HG03378 (cell line): Measurements from ENCODE around the gene CA9.
A peak's percentile ranks its signal among the peaks of the same experiment; 100 is the strongest.

Experiments used
- ATAC-seq: cut with Tn5 transposase; IDR thresholded peaks from one replicate; pipeline ENCODE4 v1.9.1; 2021; ENCODE audit warnings: mild to moderate bottlenecking, moderate library complexity; ENCODE audit not compliant: unreplicated experiment

The CA9 gene

DNA sequence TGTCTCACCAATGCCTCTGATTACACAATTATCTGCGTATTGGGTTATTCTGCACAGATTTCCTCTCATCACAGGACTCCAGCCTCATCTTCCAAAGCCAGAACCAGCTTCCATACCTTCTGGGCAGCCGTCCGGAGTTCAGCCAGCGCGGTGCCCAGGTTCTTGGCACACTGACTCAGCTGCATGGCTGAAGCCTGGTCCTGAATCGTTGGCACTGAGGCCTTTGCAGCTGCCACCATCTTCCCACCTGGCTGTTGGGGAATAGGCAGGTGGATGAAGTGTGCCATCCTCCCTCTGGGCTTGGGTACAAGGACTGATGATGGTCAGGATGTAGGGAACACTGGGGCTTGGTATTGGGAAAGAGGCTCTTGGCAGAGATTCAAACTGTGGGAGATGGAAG, 40.4 kb downstream of the CA9 start:
- no peak for ATAC-seq

DNA sequence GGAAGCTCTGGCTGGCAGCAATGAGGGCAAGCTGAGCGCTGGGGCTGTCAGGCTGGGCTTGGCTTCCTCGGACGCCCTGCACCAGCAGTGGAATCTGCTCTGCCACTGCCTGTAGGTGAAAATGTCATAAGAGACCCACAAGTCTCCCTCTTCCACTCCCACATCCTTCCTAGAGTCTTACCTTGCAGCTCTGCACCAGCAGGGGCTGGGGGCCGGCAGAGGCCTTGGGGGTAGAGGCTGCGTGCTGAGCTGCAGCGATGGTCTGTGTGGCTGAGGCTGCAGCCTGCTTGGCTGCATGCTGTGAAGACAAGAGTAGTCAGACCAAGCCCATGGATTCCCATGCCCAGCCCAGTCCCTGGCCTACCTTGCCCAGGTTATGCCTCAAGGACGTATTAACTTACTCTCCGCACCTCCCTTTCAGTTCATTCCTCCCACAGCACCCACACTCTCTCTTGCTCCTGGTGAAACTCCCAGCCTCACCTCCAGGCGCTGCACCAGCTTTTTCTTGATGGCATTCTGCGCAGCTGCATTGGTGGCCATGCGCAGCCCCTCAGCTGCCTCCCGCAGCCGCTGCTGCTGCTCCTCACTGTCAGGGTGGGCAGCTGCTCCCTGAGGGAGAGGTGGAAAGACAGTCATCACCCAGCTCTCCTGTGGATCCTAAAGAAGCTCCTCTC, 41.0 kb downstream of the CA9 start:
- ATAC-seq, result no peak

DNA sequence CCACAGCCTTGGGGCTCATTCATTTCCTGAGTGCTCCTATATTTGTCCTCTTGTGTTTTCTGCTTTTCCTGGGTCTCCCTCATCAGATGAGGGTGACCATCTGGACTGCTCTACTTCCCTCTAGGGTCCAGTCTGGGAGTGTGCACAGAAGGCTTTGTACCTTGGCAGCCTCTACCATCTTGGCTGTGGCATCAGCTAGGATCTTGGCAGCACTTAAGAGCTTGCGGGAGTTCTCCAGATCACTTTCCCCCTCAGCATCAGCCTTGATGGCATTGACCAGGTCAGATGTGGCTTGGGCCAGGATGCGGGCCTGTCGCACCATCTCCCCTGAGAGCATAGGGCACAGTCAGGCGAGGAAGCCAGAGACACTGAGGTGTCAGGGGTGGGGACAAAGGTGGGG, 42.5 kb downstream of the CA9 start:
- no peak for ATAC-seq

DNA sequence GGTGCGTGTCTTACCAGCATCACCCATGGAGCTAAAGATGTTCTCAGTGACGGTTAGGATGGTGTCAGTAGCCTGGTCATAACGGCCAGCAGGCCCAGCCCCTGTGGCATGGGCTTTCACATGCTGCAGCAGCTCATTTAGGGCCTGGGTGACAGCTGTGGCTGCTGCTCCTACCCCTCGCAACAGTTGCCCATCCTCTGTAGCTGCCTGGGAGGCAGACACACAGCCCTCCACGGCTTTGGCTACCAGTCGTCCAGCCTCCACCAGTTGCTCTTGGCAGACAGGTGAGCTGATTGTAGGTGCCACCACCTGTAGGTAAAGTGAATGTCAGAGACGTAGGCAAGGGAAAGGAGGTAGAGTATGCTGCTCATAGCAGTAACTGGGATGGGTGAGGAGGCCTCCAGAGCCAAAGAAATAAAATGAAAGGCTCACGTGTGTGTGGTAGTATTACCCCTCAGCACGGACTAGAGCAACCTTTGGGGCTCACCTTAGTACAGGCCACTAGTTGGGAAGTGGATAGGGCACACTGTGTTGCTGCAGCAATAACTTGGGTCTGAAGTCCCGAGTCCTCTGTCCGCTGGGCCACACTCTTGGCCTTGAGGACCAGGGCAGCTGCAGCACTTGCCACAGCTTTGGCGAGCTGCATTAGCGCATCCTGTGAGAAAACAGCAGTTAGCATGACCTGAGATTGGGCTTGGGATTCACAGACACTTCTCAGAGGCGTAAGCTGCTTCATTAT, 43.6 kb downstream of the CA9 start:
- no peak for ATAC-seq

DNA sequence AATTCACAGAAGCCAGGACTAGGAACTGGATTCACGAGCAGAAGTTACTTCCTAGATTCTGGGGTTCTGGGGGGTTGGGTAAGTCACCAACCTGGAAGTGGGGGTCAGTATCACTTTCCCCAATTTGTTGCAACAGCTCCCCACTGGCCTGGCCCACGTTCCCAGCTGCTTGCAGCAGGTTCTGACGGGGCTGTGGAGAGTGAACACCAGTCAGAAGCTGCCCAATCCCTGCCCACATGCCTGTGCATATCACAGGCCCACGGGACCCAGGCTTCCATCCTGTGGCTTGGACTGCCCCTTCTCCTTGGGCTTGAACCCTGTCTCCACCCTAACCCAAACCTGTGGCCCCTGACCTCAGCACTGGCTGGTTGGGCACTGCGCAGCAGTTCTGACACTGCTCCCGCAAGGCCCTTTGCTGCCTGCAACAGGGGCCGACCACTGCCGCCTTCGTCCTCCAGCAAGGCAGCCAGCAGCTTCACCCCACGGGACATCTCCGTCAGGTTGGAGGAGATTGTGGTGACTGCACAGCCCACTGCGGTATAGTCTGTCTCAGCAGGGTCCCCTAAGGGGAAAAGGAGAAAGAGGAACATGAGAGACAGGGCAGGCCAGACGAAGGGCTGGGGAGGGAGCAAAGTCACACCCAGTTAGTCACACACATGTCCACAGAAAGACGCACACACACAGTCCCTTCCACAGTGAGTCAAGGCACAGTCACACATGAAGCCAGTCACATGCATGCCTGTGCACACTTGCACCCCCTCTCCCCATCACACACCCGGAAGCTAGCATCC, 45.2 kb downstream of the CA9 start:
- ATAC-seq, result no peak

DNA sequence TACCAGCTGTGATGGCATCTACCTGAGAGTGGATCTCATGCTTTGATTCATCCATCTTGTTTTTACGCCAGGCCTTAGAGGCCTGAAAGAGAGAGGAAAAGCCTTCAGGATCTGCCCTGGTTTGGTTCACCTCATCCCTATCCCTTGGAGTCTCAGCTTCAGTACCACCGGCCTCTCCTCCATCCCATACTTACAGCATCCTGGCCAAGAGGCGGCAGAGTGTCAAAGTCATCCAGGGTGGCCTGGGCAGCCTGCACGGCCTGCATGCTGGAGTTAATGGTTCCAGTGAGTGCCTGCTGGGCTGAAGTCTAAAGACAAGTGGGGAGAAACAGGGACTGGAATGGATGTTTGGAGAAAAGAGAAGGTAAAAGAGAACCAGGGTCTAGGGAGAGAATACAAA, 45.8 kb downstream of the CA9 start:
- ATAC-seq, result no peak

DNA sequence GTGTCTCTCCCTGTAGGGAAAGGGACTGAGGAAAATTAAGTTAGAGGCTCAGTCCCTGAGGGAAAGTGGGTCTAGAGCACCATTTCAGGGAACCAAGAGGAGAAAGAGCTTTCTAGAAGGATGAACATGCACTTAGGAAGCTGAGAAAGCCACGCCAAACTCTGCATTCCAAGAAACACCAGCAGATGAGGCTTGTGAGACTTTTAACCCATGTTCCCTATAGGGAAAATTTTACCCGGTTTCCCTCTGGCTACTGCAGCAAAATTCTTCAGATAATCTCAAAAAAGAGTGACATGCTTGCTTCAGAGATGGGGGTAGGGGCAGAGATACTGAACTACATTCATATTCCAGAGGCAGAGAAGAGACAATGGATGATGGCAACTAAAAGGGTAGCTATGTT, 49.7 kb downstream of the CA9 start:
- ATAC-seq, result no peak

DNA sequence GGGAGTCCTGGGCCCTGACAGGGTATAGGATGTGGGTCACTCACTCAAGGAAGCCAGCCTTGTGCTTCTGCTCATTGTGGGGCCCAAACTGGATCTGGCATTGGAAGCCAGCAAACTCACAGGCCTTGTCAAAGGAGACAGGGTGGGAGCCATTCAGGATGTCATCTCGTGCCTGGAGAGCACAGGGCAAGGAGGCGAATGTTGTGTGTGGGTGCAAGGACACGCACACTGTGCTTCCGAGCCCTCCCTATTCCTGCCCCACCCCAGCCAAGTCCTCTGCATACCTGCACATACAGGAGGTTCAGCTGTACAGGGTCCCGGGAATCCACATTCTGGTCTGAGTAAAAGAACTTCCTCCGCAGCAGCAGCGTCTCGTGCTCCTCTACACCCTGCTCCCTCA, 50.2 kb downstream of the CA9 start:
- ATAC-seq, result no peak

DNA sequence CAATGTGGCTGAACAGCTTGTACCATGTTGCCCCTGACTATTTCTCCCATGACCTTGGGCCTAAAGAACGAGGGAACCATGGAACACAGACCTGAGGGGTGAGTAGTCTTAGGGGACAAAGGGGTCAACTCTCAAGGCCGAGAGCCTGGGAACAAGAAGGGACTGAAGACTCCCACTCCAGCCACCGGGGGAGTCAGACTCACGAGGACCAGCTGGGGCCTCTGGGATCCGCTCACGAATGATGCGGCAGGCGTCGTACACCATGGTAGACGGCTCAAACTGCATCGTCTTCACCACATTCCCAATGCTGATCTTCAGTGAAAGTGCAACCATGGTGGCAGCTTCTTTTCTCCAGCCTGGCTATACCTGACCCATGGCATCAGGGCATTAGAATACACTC, 51.6 kb downstream of the CA9 start:
- no peak for ATAC-seq

DNA sequence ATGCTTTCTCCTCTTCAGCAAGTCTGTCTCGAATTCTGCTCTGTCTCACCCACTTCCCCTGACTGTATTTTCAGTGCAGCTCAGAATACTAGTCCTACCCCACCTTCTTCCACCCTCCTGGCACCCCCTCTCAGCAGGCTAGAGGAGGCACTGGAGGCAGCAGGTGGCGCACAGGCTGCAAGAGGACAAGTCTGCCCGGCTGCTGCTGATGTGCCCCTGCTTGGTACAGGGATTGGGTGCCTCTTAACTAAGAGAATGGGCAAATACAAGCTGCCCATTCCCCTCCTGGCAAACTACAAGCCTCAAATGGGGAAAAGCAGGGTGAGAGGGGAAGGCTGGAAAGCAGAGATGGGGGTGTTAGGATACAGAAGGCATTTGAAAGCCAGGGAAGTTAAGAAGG, 53.2 kb downstream of the CA9 start:
- ATAC-seq, result no peak

DNA sequence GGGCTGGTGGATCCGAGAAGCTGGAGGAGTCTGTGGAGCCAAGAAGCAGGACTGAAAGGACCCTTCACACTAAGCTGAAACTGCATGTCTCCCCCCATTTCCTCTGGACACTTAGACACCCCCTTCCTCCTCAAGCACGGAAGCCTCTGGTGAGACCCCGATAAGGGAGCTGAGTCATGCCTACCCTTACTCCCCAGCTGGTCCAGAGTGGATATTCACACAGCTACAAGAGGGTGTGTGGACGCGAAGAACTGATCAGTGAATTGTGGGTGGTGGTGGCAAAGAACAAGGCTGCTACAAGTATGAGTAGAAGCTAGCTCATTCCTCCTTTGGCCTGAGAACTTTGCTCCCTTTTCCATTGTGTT, 53.9 kb downstream of the CA9 start:
- ATAC-seq, result no peak

DNA sequence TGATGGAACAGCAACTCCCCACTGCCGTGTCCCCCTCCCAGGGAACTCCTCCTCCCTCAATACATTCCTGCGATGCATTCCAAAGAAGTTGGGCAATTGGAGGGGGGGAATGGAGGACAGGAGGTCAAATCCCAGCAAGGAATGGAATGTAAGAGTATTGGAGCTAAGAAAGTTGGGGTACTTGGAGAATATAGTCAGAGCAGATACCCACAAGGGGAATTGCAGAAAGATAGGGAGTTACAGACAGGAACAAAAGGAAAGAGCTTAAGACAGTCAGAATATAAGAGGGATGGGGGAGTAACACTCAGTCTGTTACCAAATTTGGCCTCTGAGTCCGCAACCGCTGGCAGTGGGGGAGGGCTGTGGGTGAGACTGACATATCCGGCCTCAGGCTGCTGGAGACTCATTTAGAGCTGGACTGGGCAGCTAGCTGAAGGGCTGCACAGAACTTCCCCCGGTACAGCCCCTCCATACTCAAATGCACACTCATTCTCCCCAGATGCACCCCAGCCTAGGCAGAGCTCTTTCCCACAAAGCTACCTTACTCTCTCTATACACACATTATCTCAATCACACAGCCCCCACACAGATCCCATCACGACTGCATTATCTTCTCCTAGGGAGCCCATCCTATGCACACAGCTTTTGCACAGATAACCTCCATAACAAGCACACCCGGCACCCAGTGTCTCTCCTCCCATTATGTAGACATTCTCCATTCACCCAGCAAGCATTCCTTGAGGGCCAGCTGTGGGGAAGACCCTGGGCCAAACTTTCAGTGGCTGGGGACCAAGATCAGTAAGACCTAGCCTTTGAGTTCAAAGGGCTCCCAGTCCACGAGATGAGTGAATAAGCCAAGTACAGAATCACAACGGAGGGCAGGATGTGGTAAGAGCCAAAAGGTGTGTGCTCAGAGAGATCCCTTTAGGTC, 54.6 kb downstream of the CA9 start:
- peak; percentile 17 for ATAC-seq

DNA sequence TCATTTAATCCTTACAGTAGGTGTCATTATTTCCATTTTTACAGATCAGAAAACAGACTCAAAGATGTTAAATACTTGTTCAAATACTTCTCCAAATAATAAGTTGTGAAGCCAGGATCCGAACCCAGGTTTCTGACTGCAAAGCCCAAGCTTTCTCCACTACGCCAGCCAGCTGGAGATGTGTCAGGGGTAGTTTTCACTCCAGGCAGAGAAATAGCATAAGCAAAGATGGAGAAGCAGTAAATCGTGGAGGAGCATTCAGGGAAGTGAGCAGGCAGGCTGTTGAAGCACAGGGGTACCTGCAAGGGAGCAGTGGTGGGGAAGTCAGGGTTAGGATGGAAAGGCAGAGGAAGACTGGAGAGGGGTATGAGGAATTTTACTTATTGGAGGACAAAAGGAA, 55.4 kb downstream of the CA9 start:
- no peak for ATAC-seq

DNA sequence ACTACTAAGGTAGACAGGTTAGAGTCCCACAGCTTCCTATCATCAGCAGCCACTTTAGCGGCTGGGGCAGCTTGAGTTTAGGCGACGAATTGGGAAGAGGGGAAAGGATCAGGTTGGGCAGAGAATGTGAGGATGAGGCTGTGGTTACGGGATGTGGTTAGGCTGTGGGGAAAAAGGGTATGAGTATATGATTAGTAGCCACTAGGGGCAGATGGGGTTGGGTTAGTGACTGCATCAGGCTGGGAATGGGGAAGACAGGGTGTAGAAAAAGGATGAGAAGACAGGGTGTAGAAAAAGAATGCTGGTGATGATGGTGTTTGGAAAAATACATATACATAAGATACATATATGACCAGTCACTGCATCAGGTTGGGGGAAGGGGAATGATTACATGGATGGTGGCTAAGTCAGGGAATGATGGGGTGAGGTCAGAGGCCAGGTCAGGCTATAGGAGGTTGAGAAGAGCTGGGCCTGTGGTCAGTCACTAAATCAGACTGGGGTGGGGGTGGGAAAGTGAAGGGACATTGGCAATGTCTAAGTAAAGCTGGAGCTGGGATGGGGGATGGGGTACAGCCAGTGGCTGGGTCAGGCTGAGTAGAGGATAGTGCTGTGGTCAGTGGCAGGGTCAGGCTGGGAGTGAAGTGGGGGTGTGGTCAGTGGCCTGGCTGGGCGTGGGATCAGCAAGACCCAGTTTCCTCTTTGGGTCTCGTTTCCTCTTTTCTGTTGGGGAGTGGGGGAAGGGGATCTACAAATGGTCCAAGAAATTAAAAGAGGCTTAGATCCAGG, 56.2 kb downstream of the CA9 start:
- ATAC-seq, result no peak

DNA sequence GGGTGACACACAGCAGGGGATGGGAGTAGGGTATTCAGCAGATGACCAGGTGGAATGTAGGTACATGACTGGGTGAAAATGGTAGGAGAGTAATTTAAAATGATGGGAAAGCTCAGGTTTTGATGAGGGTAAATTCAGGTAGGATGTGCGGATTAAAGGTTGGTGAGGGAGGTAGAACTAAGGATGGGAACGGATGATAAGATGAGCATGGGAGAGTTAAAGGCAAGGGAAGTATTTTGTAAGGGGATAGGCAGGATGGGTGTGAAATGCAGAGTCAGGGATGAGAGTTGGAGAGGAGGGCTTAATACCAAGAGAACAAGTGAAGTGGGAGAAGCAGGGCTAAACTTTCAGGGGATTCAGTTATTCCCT, 56.7 kb downstream of the CA9 start:
- no peak for ATAC-seq
